DND-41 (cell line): ENCODE data around the gene C10orf95.
A peak's percentile ranks its signal among the peaks of the same experiment; 100 is the strongest.

Experiments
- EZH2 ChIP-seq: IDR thresholded peaks from 3 replicates; pipeline ENCODE4 v1.6.1; 2012; ENCODE audit warnings: borderline replicate concordance, low read depth, mild to moderate bottlenecking, moderate library complexity, low read length, inconsistent platforms; ENCODE audit not compliant: severe bottlenecking
- TF ChIP-seq, protein P1 (sequence below): IDR thresholded peaks from 2 replicates; pipeline ENCODE4 v1.5.1; 2012; ENCODE audit warnings: borderline replicate concordance, low read length, moderate library complexity, mild to moderate bottlenecking; ENCODE audit not compliant: poor library complexity, severe bottlenecking; ENCODE audit errors: extremely low read depth

DNA sequence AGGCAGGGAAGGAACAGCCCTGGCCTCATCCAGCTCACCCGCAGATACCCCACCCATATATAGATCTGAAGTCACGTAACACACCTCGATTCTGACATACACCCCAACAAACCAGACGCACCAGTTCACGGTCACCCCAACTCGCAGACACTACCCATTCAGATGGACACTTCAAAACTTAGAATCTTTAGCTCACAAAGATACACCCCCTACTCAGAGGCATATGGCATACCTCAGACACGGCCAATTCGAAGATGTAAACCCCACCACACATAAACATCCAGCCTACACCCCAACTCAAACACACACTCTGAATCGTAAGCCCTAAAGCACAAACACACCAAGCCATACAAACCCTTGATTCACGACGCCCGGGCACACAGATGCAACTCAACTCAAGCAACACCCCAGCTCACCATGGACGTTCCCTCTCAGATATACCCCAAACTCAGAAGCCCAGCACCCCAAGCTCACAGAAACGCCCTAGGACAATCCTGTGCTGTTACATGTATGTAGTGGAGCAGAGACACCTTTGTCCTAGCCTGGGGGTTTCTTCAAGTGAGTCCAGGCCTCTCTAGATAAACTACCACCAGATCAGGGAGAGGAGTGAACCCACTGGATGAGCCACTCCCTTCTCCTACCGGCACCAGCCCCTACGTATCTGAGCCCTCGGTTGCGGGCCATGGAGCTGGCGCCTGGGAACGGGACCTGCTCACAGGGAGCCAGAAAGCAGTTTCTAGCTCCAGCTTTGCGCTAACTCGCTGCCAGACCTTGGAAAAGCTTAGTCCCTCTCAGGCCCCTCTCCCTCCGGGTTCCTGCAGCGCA, 41.5 kb downstream of the C10orf95 start:
- TF ChIP-seq EZH2 = peak; percentile 56
- TF ChIP-seq, protein P1, sequence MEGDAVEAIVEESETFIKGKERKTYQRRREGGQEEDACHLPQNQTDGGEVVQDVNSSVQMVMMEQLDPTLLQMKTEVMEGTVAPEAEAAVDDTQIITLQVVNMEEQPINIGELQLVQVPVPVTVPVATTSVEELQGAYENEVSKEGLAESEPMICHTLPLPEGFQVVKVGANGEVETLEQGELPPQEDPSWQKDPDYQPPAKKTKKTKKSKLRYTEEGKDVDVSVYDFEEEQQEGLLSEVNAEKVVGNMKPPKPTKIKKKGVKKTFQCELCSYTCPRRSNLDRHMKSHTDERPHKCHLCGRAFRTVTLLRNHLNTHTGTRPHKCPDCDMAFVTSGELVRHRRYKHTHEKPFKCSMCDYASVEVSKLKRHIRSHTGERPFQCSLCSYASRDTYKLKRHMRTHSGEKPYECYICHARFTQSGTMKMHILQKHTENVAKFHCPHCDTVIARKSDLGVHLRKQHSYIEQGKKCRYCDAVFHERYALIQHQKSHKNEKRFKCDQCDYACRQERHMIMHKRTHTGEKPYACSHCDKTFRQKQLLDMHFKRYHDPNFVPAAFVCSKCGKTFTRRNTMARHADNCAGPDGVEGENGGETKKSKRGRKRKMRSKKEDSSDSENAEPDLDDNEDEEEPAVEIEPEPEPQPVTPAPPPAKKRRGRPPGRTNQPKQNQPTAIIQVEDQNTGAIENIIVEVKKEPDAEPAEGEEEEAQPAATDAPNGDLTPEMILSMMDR = no peak
